ENCODE results near the gene FRYL.
"Not testable (repeated sequence)": the region's sequence is repeated elsewhere in the genome, so short reads cannot be mapped to it uniquely, and the experiment has no call there.

The FRYL gene

DNA sequence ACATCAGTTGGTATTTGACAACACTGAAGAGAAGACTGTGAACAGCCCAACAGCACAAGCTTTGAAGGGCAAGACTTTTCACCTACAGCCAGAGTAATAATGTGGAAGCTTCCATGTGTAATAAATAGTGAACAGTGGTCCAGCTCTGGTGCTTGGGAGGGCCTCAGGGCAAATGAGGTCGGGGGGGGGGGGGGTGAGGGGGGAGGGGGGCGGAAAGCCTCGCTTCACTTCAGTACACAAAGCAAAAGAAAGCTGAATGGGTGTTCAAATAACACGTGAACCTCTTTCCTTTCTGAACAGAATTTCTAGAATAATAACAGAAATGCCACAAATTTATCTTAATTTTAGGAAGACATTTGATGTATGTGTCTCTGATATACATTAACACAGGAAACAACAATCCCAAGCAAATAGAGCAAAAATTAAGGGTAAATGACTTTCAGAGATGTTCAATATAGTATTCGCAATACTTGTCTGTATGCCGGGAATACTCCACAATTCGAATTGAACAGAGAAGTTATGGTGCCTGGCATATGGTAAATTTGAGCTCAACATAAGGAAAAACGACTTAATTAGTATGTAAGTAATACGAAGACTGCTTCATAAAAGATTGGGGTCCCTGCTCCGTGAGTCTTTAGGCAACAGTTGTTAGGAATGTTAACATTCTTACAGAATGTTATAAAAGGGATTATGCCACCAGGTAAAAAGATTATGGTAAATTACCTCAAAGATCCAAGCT lies 92.6 kb downstream of the FRYL start:
- H3K27me3 ChIP-seq (ENCODE audit: insufficient read depth, poor library complexity, severe bottlenecking), result no peaks in the 10 kb centered on the region
- no peak for DNase-seq (ENCODE audit: low read depth in 1 of 2, low spot score in 1 of 2)
- no peak overlapping the region for H3K27ac ChIP-seq (replicated peaks)
- H3K4me3 ChIP-seq (replicated peaks; ENCODE audit: insufficient read depth, low read length), result no peak overlapping the region
- TF ChIP-seq SPI1 (IDR thresholded peaks at IDR 0.05; ENCODE audit: borderline replicate concordance, low read depth), result no peak
- no peak for TF ChIP-seq POLR2AphosphoS5 (IDR thresholded peaks at IDR 0.05; ENCODE audit: low read depth)
- TF ChIP-seq GABPA (IDR thresholded peaks at IDR 0.05; ENCODE audit: low read depth), result no peak
- TF ChIP-seq, protein P1, sequence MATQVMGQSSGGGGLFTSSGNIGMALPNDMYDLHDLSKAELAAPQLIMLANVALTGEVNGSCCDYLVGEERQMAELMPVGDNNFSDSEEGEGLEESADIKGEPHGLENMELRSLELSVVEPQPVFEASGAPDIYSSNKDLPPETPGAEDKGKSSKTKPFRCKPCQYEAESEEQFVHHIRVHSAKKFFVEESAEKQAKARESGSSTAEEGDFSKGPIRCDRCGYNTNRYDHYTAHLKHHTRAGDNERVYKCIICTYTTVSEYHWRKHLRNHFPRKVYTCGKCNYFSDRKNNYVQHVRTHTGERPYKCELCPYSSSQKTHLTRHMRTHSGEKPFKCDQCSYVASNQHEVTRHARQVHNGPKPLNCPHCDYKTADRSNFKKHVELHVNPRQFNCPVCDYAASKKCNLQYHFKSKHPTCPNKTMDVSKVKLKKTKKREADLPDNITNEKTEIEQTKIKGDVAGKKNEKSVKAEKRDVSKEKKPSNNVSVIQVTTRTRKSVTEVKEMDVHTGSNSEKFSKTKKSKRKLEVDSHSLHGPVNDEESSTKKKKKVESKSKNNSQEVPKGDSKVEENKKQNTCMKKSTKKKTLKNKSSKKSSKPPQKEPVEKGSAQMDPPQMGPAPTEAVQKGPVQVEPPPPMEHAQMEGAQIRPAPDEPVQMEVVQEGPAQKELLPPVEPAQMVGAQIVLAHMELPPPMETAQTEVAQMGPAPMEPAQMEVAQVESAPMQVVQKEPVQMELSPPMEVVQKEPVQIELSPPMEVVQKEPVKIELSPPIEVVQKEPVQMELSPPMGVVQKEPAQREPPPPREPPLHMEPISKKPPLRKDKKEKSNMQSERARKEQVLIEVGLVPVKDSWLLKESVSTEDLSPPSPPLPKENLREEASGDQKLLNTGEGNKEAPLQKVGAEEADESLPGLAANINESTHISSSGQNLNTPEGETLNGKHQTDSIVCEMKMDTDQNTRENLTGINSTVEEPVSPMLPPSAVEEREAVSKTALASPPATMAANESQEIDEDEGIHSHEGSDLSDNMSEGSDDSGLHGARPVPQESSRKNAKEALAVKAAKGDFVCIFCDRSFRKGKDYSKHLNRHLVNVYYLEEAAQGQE (IDR thresholded peaks at IDR 0.05; ENCODE audit: insufficient replicate concordance, low read depth), result no peak
- TF ChIP-seq, protein P2, sequence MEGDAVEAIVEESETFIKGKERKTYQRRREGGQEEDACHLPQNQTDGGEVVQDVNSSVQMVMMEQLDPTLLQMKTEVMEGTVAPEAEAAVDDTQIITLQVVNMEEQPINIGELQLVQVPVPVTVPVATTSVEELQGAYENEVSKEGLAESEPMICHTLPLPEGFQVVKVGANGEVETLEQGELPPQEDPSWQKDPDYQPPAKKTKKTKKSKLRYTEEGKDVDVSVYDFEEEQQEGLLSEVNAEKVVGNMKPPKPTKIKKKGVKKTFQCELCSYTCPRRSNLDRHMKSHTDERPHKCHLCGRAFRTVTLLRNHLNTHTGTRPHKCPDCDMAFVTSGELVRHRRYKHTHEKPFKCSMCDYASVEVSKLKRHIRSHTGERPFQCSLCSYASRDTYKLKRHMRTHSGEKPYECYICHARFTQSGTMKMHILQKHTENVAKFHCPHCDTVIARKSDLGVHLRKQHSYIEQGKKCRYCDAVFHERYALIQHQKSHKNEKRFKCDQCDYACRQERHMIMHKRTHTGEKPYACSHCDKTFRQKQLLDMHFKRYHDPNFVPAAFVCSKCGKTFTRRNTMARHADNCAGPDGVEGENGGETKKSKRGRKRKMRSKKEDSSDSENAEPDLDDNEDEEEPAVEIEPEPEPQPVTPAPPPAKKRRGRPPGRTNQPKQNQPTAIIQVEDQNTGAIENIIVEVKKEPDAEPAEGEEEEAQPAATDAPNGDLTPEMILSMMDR (IDR thresholded peaks at IDR 0.05; ENCODE audit: insufficient read depth, low read length), result no peak

DNA sequence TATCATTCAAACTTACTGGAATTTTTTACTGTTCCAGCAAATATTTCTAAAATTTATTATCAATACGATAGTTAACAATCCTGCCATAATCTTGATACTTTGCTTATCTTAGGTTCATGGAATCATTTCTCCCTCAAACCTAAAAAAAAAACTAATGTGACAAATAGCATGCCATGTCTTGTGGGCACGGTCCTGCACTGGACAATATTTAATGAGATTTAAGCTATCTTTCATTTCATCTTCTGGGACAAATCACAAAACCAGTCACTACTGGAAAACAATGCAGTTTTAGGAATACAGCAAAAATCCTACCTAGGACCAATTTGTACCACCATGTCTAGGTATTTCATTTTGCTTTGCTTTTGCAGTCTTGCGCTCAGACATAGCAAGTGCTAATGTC lies 93.7 kb downstream of the FRYL start:
- H3K27me3 ChIP-seq (ENCODE audit: insufficient read depth, poor library complexity, severe bottlenecking), result no peaks in the 10 kb centered on the region
- TF ChIP-seq, protein P1 (IDR thresholded peaks at IDR 0.05; ENCODE audit: insufficient replicate concordance, low read depth), result no peak
- TF ChIP-seq, protein P2 (IDR thresholded peaks at IDR 0.05; ENCODE audit: insufficient read depth, low read length), result no peak
- TF ChIP-seq GABPA (IDR thresholded peaks at IDR 0.05; ENCODE audit: low read depth) (no peak), SPI1 (IDR thresholded peaks at IDR 0.05; ENCODE audit: borderline replicate concordance, low read depth) (no peak), POLR2AphosphoS5 (IDR thresholded peaks at IDR 0.05; ENCODE audit: low read depth) (no peak)
- no peak for DNase-seq (ENCODE audit: low read depth in 1 of 2, low spot score in 1 of 2)
- no peak overlapping the region for H3K4me3 ChIP-seq (replicated peaks; ENCODE audit: insufficient read depth, low read length)
- H3K27ac ChIP-seq (replicated peaks), result no peak overlapping the region

DNA sequence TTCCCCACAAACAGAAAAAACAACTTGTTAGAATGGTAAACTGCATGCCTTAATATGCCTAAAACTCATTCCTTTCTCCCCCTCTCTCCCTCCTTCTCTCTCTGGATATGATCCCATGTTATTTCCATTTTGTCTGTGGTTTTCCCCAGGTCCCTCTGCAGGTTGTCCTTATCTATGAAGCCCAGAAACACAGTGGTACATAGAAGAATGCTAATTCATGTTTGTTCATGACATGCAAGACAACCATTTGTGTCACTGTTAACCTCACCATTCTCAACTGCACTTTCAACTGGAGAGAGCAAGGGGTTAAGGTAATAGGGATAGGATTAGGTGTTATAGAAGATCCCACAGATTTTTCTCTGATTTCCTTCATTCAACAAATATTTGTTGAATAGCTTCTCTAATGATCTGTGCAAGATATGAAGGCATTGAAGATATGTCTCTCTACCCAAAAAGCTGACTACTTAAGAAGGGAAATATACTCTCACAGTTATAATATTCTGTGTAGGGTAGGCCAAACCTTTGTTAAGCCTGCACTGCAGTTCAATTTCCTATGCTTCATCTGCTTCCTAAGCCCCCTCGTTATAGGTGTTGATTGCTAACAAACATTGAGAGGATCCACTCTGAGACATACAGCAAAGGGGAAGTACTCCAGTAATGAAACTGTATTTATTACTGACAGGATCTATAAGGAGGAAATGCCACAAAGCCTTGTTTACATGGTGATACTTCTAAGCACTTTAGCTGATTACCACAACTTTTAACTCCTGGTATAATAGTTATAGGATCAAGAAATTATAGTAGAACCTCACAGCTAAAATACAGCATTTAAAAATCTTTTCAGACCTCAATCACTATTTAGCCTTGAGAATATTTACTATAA lies 96.1 kb downstream of the FRYL start:
- TF ChIP-seq, protein P1 (IDR thresholded peaks at IDR 0.05; ENCODE audit: insufficient replicate concordance, low read depth), result no peak
- peak; percentile 35; the same call in 1 of the 2 replicates for TF ChIP-seq SPI1 (IDR thresholded peaks at IDR 0.05; ENCODE audit: borderline replicate concordance, low read depth)
- Histone ChIP-seq H3K27ac (replicated peaks) (no peak overlapping the region), H3K4me3 (replicated peaks; ENCODE audit: insufficient read depth, low read length) (no peak overlapping the region), H3K27me3 (ENCODE audit: insufficient read depth, poor library complexity, severe bottlenecking) (no peaks in the 10 kb centered on the region)
- DNase-seq (ENCODE audit: low read depth in 1 of 2, low spot score in 1 of 2), result no peak

DNA sequence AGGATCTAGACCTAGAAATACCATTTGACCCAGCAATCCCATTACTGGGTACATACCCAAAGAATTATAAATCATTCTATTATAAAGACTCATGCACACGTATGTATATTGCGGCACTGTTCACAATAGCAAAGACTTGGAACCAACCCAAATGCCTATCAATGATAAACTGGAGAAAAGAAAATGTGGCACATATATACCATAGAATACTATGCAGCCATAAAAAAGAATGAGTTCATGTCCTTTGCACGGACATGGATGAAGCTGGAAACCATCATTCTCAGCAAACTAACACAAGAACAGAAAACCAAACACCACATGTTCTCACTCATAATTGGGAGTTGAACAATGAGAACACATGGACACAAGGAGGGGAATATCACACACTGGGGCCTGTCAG lies 97.2 kb downstream of the FRYL start:
- H3K4me3 ChIP-seq (replicated peaks; ENCODE audit: insufficient read depth, low read length); DNase-seq (ENCODE audit: low read depth in 1 of 2, low spot score in 1 of 2); H3K27me3 ChIP-seq (ENCODE audit: insufficient read depth, poor library complexity, severe bottlenecking); H3K27ac ChIP-seq (replicated peaks): not testable (repeated sequence)
